H1 (cell line): ENCODE measurements around the gene GABRG3. TPM values are rescaled to one million over a fixed set of nuclear protein-coding genes. Genes with fewer than 3 reads are reported as not detected.

Experiments
- BRCA1 ChIP-seq: IDR thresholded peaks from 2 replicates; pipeline ENCODE4 v1.6.1; 2012; ENCODE audit warnings: low read depth, low read length, improper control_type of control experiment
- EP300 ChIP-seq, 2 experiments: IDR thresholded peaks; 1 replicate in 1 of 2; 2 replicates in 1 of 2; pipeline ENCODE4 v1.6.1; 2011 to 2012; ENCODE audit warnings: low read depth in 2 of 2, low read length in 2 of 2, mild to moderate bottlenecking in 2 of 2, borderline replicate concordance in 1 of 2, inconsistent platforms in 1 of 2, moderate library complexity in 1 of 2
- HDAC2 ChIP-seq, 2 experiments: fragments of 300-600 bp in 1 of 2; sonication (generic) in 1 of 2; IDR thresholded peaks; 2 replicates each; pipeline ENCODE4 v1.6.1; 2011 to 2012; ENCODE audit warnings: low read depth in 2 of 2, low read length in 2 of 2, mild to moderate bottlenecking in 2 of 2, moderate library complexity in 2 of 2, borderline replicate concordance in 1 of 2, inconsistent platforms in 1 of 2
- JUN ChIP-seq: IDR thresholded peaks from 2 replicates; pipeline ENCODE4 v1.6.1; 2011; ENCODE audit warnings: low read depth, mild to moderate bottlenecking, improper control_type of control experiment, low read length
- KDM5A ChIP-seq: fragments of 200-600 bp; IDR thresholded peaks from 2 replicates; pipeline ENCODE4 v1.7.1; 2012; ENCODE audit warnings: mild to moderate bottlenecking, low read length, inconsistent platforms, mixed read lengths
- MAFK ChIP-seq: IDR thresholded peaks from 2 replicates; pipeline ENCODE4 v1.6.1; 2012; ENCODE audit warnings: low read depth, mild to moderate bottlenecking, improper control_type of control experiment, low read length
- NANOG ChIP-seq: IDR thresholded peaks from 2 replicates; pipeline ENCODE4 v1.6.1; 2011; ENCODE audit warnings: low read length, low read depth, mild to moderate bottlenecking, inconsistent platforms; ENCODE audit not compliant: insufficient read depth, poor library complexity, severe bottlenecking
- RNF2 ChIP-seq: fragments of 200-900, 300-1000 bp; sonication (generic); IDR thresholded peaks from 2 replicates; pipeline ENCODE4 v1.7.1; 2016; ENCODE audit warnings: borderline replicate concordance, low read depth, mild to moderate bottlenecking, antibody characterized with exemption, low read length; ENCODE audit not compliant: poor library complexity, severe bottlenecking; ENCODE audit errors: missing control alignments
- SIRT6 ChIP-seq: IDR thresholded peaks from one replicate; pipeline ENCODE4 v1.7.1; 2012; ENCODE audit warnings: low read length, inconsistent platforms
- polyA plus RNA-seq, 7 experiments: library from polyadenylated mRNA; depleted of rRNA in 3 of 7; stranded (reverse) in 5 of 7; unstranded in 2 of 7; fragments of >200 nt in 5 of 7; fragments of 200-250 nt in 2 of 7; gene quantifications; 1 replicate in 5 of 7; 2 replicates in 1 of 7; 4 replicates in 1 of 7; pipeline versions ENCODE4 v1.2.1 to v1.2.3, GENCODE V29; 2011 to 2013; ENCODE audit warnings: missing spikeins in 2 of 7, mixed read lengths in 2 of 7
- total RNA-seq: library from RNA; stranded (reverse); fragmentation: NEBNext Ultra II Directional; extraction: Animal tissue kit (Norgen Biotek cat#: 25700); gene quantifications from 2 replicates; pipeline ENCODE4 v1.2.1, GENCODE V29; 2021

GABRG3 gene
- total and polyA plus RNA-seq, 2 of the 8 experiments (the other 6 are each of a cell fraction or from before 2014, with no cell fraction given): 0.17 to 0.80 TPM

DNA sequence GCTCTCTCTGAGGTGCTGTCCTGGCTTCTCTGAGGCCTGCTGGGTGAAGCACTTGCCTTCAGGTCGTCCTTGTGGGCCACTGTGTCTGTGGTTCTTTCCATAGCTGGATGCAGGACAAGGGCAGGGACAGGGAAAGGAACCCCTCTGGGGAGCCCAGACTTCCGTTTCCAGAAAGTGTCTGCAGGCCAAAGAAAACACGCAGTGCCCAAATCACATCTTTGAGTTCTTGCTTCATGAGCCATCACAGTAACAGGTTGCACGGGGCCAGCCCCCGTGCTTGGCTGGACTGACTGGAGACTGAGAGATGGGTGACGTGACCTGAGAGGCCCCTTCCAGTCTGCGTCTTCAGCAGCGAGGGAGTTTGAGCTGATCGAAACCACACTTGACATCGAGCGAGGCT is 115.8 kb downstream of the GABRG3 start (continued):
- TF ChIP-seq HDAC2 (IDR thresholded peaks at IDR 0.05; ENCODE audit: borderline replicate concordance in 1 of 2, low read depth in 2 of 2, low read length in 2 of 2): no peak
- no peak for TF ChIP-seq NANOG
- TF ChIP-seq BRCA1: no peak
- no peak for TF ChIP-seq MAFK
- no peak for TF ChIP-seq KDM5A
- TF ChIP-seq JUN: no peak
- no peak for TF ChIP-seq RNF2
- TF ChIP-seq EP300 (IDR thresholded peaks at IDR 0.05; ENCODE audit: borderline replicate concordance in 1 of 2, low read depth in 2 of 2, low read length in 2 of 2): no peak
- no peak for TF ChIP-seq SIRT6
